Activated CD8-positive, alpha-beta T cell treated with anti-CD3 and anti-CD28 coated beads for 36 hours (primary cell): ENCODE data around the gene SPTB. TPM values are rescaled to one million over a fixed set of nuclear protein-coding genes. Genes with fewer than 3 reads are reported as not detected.

Source experiments
- ATAC-seq: fragments of 200-7000 bp; cut with Tn5 transposase; one replicate; pipeline ENCODE4 v1.10.0; 2021; ENCODE audit warnings: mild to moderate bottlenecking, moderate library complexity
- CTCF ChIA-PET: fragments of 350-600 bp; sonication (Branson Sonifier 250); formaldehyde crosslinking; loops from one replicate; lab custom pipeline; 2021; ENCODE audit warnings: antibody characterized with exemption; lab: Charles Lee
- POLR2A ChIA-PET: fragments of 350-600 bp; sonication (Branson Sonifier 250); formaldehyde crosslinking; loops from one replicate; lab custom pipeline; 2021; ENCODE audit warnings: antibody characterized with exemption; lab: Charles Lee
- DNase-seq: peaks from one replicate; pipeline ENCODE4 v3.0.0-alpha.2; 2020
- H3K27ac Mint-ChIP-seq: one replicate; pipeline ENCODE4 v1.8.0; 2021; ENCODE audit warnings: mild to moderate bottlenecking, mixed read lengths
- H3K27me3 Mint-ChIP-seq: one replicate; pipeline ENCODE4 v1.8.0; 2021; ENCODE audit warnings: mixed read lengths
- H3K36me3 Mint-ChIP-seq: one replicate; pipeline ENCODE4 v1.8.0; 2021; ENCODE audit warnings: low read depth, mixed read lengths
- H3K4me1 Mint-ChIP-seq: one replicate; pipeline ENCODE4 v1.8.0; 2021; ENCODE audit warnings: low read depth, mixed read lengths
- H3K4me3 Mint-ChIP-seq: one replicate; pipeline ENCODE4 v1.8.0; 2021; ENCODE audit warnings: mild to moderate bottlenecking, moderate library complexity, mixed read lengths
- H3K9me3 Mint-ChIP-seq: one replicate; pipeline ENCODE4 v1.8.0; 2021; ENCODE audit warnings: mixed read lengths
- CTCF ChIP-seq: fragments of 200-600 bp; IDR thresholded peaks from one replicate; pipeline ENCODE4 v1.8.0; 2022; ENCODE audit warnings: antibody characterized with exemption, mild to moderate bottlenecking
- intact Hi-C: fragments of 100-400 bp; cut with micrococcal nuclease; formaldehyde crosslinking; loops from one replicate; pipeline ENCODE4 v1.10.0; 2022
- total RNA-seq, 2 experiments: library from RNA; stranded (reverse); gene quantifications; one replicate each; pipeline ENCODE4 v1.2.3, GENCODE V29; 2021

SPTB gene
- total RNA-seq, 2 experiments from 2014 or later, result 0.07 to 0.27 TPM

GRCh38 chr14:64758025-64758521 lies 121.6 kb downstream of the SPTB start:
- POLR2A ChIA-PET, result interaction anchor here (0.6 kb wide), 1 partner anchor 70 kb away, joined by 3 read pairs; no protein-coding TSS in a partner anchor
- CTCF ChIA-PET, result interaction anchor here (1.7 to 2.1 kb wide), 2 partner anchors 121 to 134 kb away, joined by 5 to 8 read pairs; no protein-coding TSS in a partner anchor
- TF ChIP-seq CTCF, result no peak
- H3K27me3 Mint-ChIP-seq, result peaks cover 7% of the 10 kb centered on the region
- H3K4me3 Mint-ChIP-seq, result no peak overlapping the region
- H3K27ac Mint-ChIP-seq, result no peak overlapping the region
- no peaks in the 10 kb centered on the region for H3K9me3 Mint-ChIP-seq
- DNase-seq, result no peak
- no peaks in the 10 kb centered on the region for H3K36me3 Mint-ChIP-seq
- no peaks in the 10 kb centered on the region for H3K4me1 Mint-ChIP-seq
- no peak for ATAC-seq
- intact Hi-C loops, result no loop called here

GRCh38 chr14:64757601-64758000 lies 122.1 kb downstream of the SPTB start:
- Mint-ChIP-seq H3K4me3 (no peak overlapping the region), H3K36me3 (no peaks in the 10 kb centered on the region), H3K9me3 (no peaks in the 10 kb centered on the region), H3K4me1 (no peaks in the 10 kb centered on the region), H3K27ac (no peak overlapping the region), H3K27me3 (peaks cover 7% of the 10 kb centered on the region)
- POLR2A ChIA-PET, result interaction anchor here (0.6 kb wide), 1 partner anchor 124 kb away, joined by 3 read pairs; no protein-coding TSS in a partner anchor
- DNase-seq, result no peak
- no peak for TF ChIP-seq CTCF
- no peak for ATAC-seq
- intact Hi-C loops, result no loop called here
- CTCF ChIA-PET, result no interaction called here

GRCh38 chr14:64756712-64757111 lies 123.0 kb downstream of the SPTB start:
- CTCF ChIA-PET, result interaction anchor here (1.1 to 1.4 kb wide), 2 partner anchors 8 to 83 kb away, joined by 4 read pairs; no protein-coding TSS in a partner anchor
- DNase-seq (no peak), ATAC-seq (no peak)
- POLR2A ChIA-PET, result no interaction called here
- no peaks in the 10 kb centered on the region for H3K9me3 Mint-ChIP-seq
- intact Hi-C loops, result no loop called here
- H3K4me1 Mint-ChIP-seq, result no peaks in the 10 kb centered on the region
- H3K27ac Mint-ChIP-seq, result no peak overlapping the region
- no peak for TF ChIP-seq CTCF
- peaks cover 7% of the 10 kb centered on the region for H3K27me3 Mint-ChIP-seq
- H3K36me3 Mint-ChIP-seq, result no peaks in the 10 kb centered on the region
- H3K4me3 Mint-ChIP-seq, result no peak overlapping the region

- H3K36me3 Mint-ChIP-seq, result no peaks in the 10 kb centered on the region
- H3K9me3 Mint-ChIP-seq, result no peaks in the 10 kb centered on the region
- TF ChIP-seq CTCF, result no peak
- no peaks in the 10 kb centered on the region for H3K4me1 Mint-ChIP-seq
- no peak overlapping the region for H3K4me3 Mint-ChIP-seq
- intact Hi-C loops, result no loop called here
- peaks cover under 1% of the 10 kb centered on the region for H3K27me3 Mint-ChIP-seq
- POLR2A ChIA-PET, result no interaction called here
- H3K27ac Mint-ChIP-seq, result no peak overlapping the region
- CTCF ChIA-PET, result interaction anchor here (1.1 to 1.4 kb wide), 2 partner anchors 9 to 82 kb away, joined by 4 read pairs; no protein-coding TSS in a partner anchor
- DNase-seq (peak; percentile 49), ATAC-seq (peak; percentile 82)
Measured at GRCh38 chr14:64755781-64756221, 123.9 kb downstream of the SPTB start.

- Mint-ChIP-seq H3K27me3 (no peaks in the 10 kb centered on the region), H3K36me3 (no peaks in the 10 kb centered on the region), H3K9me3 (no peaks in the 10 kb centered on the region), H3K4me3 (no peak overlapping the region), H3K4me1 (no peaks in the 10 kb centered on the region), H3K27ac (no peak overlapping the region)
- no peak for ATAC-seq
- no peak for DNase-seq
- CTCF ChIA-PET, result no interaction called here
- POLR2A ChIA-PET, result no interaction called here
- intact Hi-C loops, result no loop called here
- TF ChIP-seq CTCF, result no peak
Measured at GRCh38 chr14:64754685-64755084, 125.0 kb downstream of the SPTB start.
